Nephron (organoid): ENCODE data around the gene ACAA2.

Experiments
- H3K27ac Mint-ChIP-seq, 3 experiments: 2 replicates each; pipeline ENCODE4 v1.8.0; 2020; ENCODE audit warnings: mixed read lengths in 3 of 3, mild to moderate bottlenecking in 2 of 3, moderate library complexity in 1 of 3
- H3K27me3 Mint-ChIP-seq: 2 replicates; pipeline ENCODE4 v1.8.0; 2021; ENCODE audit warnings: low read depth, mild to moderate bottlenecking, moderate library complexity, mixed read lengths
- H3K36me3 Mint-ChIP-seq: 2 replicates; pipeline ENCODE4 v1.8.0; 2020; ENCODE audit warnings: low read depth, mixed read lengths
- H3K4me1 Mint-ChIP-seq: 2 replicates; pipeline ENCODE4 v1.8.0; 2020; ENCODE audit warnings: mixed read lengths
- H3K4me3 Mint-ChIP-seq, 3 experiments: 2 replicates each; pipeline ENCODE4 v1.8.0; 2020; ENCODE audit warnings: mild to moderate bottlenecking in 3 of 3, mixed read lengths in 3 of 3, moderate library complexity in 2 of 3
- H3K9me3 Mint-ChIP-seq: 2 replicates; pipeline ENCODE4 v1.8.0; 2020; ENCODE audit warnings: mixed read lengths
- TF ChIP-seq, protein P1 (sequence below), 3 experiments: fragments of 200-600 bp; sonication (generic); IDR thresholded peaks; one replicate each; pipeline ENCODE4 v1.5.0; 2021; ENCODE audit warnings: antibody characterized with exemption in 3 of 3; ENCODE audit not compliant: unreplicated experiment in 3 of 3

ACAA2 gene

GRCh38 chr18:49743117-49743567, 70.2 kb downstream of the ACAA2 start:
- Mint-ChIP-seq H3K27ac (peak overlapping the region in 2 of 3 experiments; percentile 52 to 69), H3K27me3 (no peaks in the 10 kb centered on the region), H3K4me1 (peaks cover 15% of the 10 kb centered on the region), H3K9me3 (no peaks in the 10 kb centered on the region), H3K36me3 (no peaks in the 10 kb centered on the region), H3K4me3 (no peak overlapping the region)
- TF ChIP-seq, protein P1, sequence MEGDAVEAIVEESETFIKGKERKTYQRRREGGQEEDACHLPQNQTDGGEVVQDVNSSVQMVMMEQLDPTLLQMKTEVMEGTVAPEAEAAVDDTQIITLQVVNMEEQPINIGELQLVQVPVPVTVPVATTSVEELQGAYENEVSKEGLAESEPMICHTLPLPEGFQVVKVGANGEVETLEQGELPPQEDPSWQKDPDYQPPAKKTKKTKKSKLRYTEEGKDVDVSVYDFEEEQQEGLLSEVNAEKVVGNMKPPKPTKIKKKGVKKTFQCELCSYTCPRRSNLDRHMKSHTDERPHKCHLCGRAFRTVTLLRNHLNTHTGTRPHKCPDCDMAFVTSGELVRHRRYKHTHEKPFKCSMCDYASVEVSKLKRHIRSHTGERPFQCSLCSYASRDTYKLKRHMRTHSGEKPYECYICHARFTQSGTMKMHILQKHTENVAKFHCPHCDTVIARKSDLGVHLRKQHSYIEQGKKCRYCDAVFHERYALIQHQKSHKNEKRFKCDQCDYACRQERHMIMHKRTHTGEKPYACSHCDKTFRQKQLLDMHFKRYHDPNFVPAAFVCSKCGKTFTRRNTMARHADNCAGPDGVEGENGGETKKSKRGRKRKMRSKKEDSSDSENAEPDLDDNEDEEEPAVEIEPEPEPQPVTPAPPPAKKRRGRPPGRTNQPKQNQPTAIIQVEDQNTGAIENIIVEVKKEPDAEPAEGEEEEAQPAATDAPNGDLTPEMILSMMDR (IDR thresholded peaks at IDR 0.05; ENCODE audit: unreplicated experiment in 3 of 3), result no peak

GRCh38 chr18:49742316-49743116, 70.8 kb downstream of the ACAA2 start:
- Mint-ChIP-seq H3K9me3 (no peaks in the 10 kb centered on the region), H3K36me3 (no peaks in the 10 kb centered on the region), H3K4me3 (no peak overlapping the region), H3K27me3 (no peaks in the 10 kb centered on the region), H3K27ac (peak overlapping the region in 2 of 3 experiments; percentile 69 to 76), H3K4me1 (peaks cover 15% of the 10 kb centered on the region)
- TF ChIP-seq, protein P1 (IDR thresholded peaks at IDR 0.05; ENCODE audit: unreplicated experiment in 3 of 3), result no peak

GRCh38 chr18:49739275-49739674, 74.1 kb downstream of the ACAA2 start:
- peaks cover 15% of the 10 kb centered on the region for H3K4me1 Mint-ChIP-seq
- no peak overlapping the region for H3K27ac Mint-ChIP-seq
- TF ChIP-seq, protein P1 (IDR thresholded peaks at IDR 0.05; ENCODE audit: unreplicated experiment in 3 of 3), result no peak
- H3K27me3 Mint-ChIP-seq, result no peaks in the 10 kb centered on the region
- H3K9me3 Mint-ChIP-seq, result no peaks in the 10 kb centered on the region
- H3K36me3 Mint-ChIP-seq, result no peaks in the 10 kb centered on the region
- no peak overlapping the region for H3K4me3 Mint-ChIP-seq

DNA sequence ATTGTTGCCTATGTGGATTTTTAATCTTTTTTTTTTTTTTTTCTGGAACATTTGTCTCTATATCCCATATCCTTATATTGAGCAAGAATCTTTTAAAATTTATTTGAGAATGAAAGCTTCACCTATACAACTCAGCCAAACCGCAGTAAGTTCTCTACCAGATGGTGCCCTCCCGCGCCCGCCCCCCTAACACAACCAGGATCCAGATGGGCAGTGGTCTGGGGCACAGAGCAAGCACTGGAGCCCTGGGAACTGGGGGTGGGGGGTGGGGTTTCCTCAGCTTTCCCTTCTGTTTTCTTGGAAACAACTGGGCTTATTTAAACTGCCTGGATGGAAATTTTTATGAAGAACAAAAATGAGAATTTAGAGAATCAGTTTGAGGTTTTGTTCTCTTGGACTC, 74.6 kb downstream of the ACAA2 start:
- TF ChIP-seq, protein P1 (IDR thresholded peaks at IDR 0.05; ENCODE audit: unreplicated experiment in 3 of 3), result no peak
- peaks cover 15% of the 10 kb centered on the region for H3K4me1 Mint-ChIP-seq
- no peaks in the 10 kb centered on the region for H3K27me3 Mint-ChIP-seq
- H3K9me3 Mint-ChIP-seq, result no peaks in the 10 kb centered on the region
- H3K36me3 Mint-ChIP-seq, result no peaks in the 10 kb centered on the region
- H3K27ac Mint-ChIP-seq, result no peak overlapping the region
- H3K4me3 Mint-ChIP-seq, result no peak overlapping the region

DNA sequence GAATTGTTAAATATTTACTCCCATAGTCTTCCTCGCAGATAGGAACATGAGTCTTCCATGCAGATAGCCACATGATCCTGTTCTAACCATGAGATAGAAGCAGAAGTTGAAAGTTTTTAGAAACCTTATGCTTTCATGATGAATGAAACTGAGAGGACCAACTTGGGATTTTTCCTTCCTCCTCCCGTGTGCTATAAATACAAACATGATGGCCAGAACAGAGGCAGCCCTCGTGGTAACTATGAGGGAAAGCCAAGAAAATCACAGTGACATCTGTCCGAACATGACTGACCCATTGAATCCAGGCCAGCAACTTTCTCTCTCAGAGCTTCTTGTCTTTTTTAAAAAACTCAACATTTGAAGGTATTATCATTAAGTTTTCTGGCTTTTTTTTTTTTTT, 78.5 kb downstream of the ACAA2 start:
- H3K9me3 Mint-ChIP-seq, result no peaks in the 10 kb centered on the region
- H3K4me3 Mint-ChIP-seq, result no peak overlapping the region
- peaks cover 24% of the 10 kb centered on the region for H3K4me1 Mint-ChIP-seq
- no peaks in the 10 kb centered on the region for H3K36me3 Mint-ChIP-seq
- TF ChIP-seq, protein P1 (IDR thresholded peaks at IDR 0.05; ENCODE audit: unreplicated experiment in 3 of 3), result no peak
- H3K27me3 Mint-ChIP-seq, result peaks cover 6% of the 10 kb centered on the region
- H3K27ac Mint-ChIP-seq, result no peak overlapping the region
